HFFc6 (cell line): ENCODE data around the gene NEK8. TPM values are rescaled to one million over a fixed set of nuclear protein-coding genes. Genes with fewer than 3 reads are reported as not detected.

Experiments
- DNase-seq: peaks from one replicate; pipeline ENCODE4 v3.0.0-alpha.2; 2018
- H3K27ac Mint-ChIP-seq: 2 replicates; pipeline ENCODE4 v1.8.0; 2020; ENCODE audit warnings: mild to moderate bottlenecking, mixed read lengths
- H3K27me3 Mint-ChIP-seq: 2 replicates; pipeline ENCODE4 v1.8.0; 2021; ENCODE audit warnings: mild to moderate bottlenecking, moderate library complexity, mixed read lengths; ENCODE audit not compliant: insufficient read depth
- H3K36me3 Mint-ChIP-seq: 2 replicates; pipeline ENCODE4 v1.8.0; 2021; ENCODE audit warnings: low read depth, mixed read lengths
- H3K4me1 Mint-ChIP-seq: 2 replicates; pipeline ENCODE4 v1.8.0; 2020; ENCODE audit warnings: low read depth, mixed read lengths
- H3K4me3 Mint-ChIP-seq: 2 replicates; pipeline ENCODE4 v1.8.0; 2020; ENCODE audit warnings: mild to moderate bottlenecking, moderate library complexity, mixed read lengths
- H3K9me3 Mint-ChIP-seq: 2 replicates; pipeline ENCODE4 v1.8.0; 2020; ENCODE audit warnings: mild to moderate bottlenecking, mixed read lengths
- total RNA-seq, 6 experiments: library from RNA; stranded (reverse); fragmentation: NEBNext Ultra II Directional; extraction: Animal tissue kit (Norgen Biotek cat#: 25700); gene quantifications; 2 replicates in 1 of 6; 3 replicates in 5 of 6; pipeline ENCODE4 v1.2.3, GENCODE V29; 2021
- TF ChIP-seq, protein P1 (sequence below): fragments of 200-600 bp; sonication (generic); IDR thresholded peaks from 2 replicates; pipeline ENCODE4 v1.5.0; 2021; ENCODE audit warnings: antibody characterized with exemption, mild to moderate bottlenecking

NEK8 gene
- total RNA-seq, 6 experiments from 2014 or later, result 1.9 to 3.1 (median 2.5) TPM

GRCh38 chr17:28788100-28788499, 59.5 kb downstream of the NEK8 start:
- TF ChIP-seq, protein P1, sequence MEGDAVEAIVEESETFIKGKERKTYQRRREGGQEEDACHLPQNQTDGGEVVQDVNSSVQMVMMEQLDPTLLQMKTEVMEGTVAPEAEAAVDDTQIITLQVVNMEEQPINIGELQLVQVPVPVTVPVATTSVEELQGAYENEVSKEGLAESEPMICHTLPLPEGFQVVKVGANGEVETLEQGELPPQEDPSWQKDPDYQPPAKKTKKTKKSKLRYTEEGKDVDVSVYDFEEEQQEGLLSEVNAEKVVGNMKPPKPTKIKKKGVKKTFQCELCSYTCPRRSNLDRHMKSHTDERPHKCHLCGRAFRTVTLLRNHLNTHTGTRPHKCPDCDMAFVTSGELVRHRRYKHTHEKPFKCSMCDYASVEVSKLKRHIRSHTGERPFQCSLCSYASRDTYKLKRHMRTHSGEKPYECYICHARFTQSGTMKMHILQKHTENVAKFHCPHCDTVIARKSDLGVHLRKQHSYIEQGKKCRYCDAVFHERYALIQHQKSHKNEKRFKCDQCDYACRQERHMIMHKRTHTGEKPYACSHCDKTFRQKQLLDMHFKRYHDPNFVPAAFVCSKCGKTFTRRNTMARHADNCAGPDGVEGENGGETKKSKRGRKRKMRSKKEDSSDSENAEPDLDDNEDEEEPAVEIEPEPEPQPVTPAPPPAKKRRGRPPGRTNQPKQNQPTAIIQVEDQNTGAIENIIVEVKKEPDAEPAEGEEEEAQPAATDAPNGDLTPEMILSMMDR, result no peak
- no peak overlapping the region for H3K4me3 Mint-ChIP-seq
- no peaks in the 10 kb centered on the region for H3K36me3 Mint-ChIP-seq
- no peaks in the 10 kb centered on the region for H3K9me3 Mint-ChIP-seq
- DNase-seq, result no peak
- no peak overlapping the region for H3K27ac Mint-ChIP-seq
- no peaks in the 10 kb centered on the region; the same call in 1 of the 2 replicates for H3K27me3 Mint-ChIP-seq
- peaks cover 2% of the 10 kb centered on the region; the same call in 1 of the 2 replicates for H3K4me1 Mint-ChIP-seq

Other genes with a start within 250 kb of the NEK8 start
- not detected for gene FOXN1, start 222.4 kb upstream of the NEK8 start, total RNA-seq
- gene UNC119, start 176.2 kb upstream of the NEK8 start, total RNA-seq, result 10 to 100 TPM; 28.3 to 36.9 (median 30.1) TPM
- gene PIGS, start 157.3 kb upstream of the NEK8 start, total RNA-seq, result 10 to 100 TPM; 69.5 to 94.7 (median 78.0) TPM
- gene ALDOC, start 151.9 kb upstream of the NEK8 start, total RNA-seq, result 10 to 100 TPM in 5 of 6 experiments, 1 to 10 TPM in 1; 8.6 to 14.7 (median 10.3) TPM
- gene SPAG5, start 129.8 kb upstream of the NEK8 start, total RNA-seq, result 10 to 100 TPM; 29.2 to 73.3 (median 69.4) TPM
- 1 to 10 TPM; 3.2 to 4.3 (median 3.5) TPM for gene RSKR, start 114.6 kb upstream of the NEK8 start, total RNA-seq
- gene BLTP2, start 83.6 kb upstream of the NEK8 start, total RNA-seq, result 100 to 1,000 TPM; 111 to 158 (median 134) TPM
- gene SDF2, start 66.9 kb upstream of the NEK8 start, total RNA-seq, result 10 to 100 TPM; 65.8 to 96.8 (median 71.5) TPM
- gene SUPT6H, start 66.6 kb upstream of the NEK8 start, total RNA-seq, result 10 to 100 TPM; 72.7 to 79.7 (median 74.0) TPM
- gene PROCA1, start 16.9 kb upstream of the NEK8 start, total RNA-seq, result 1 to 10 TPM in 1 of 6 experiments, under 1 TPM in 5; 0.60 to 1.1 (median 0.70) TPM
- gene RAB34, start 10.9 kb upstream of the NEK8 start, total RNA-seq, result 100 to 1,000 TPM; 161 to 219 (median 192) TPM
- gene RPL23A, start 8.8 kb upstream of the NEK8 start, total RNA-seq, result 1,000 to 10,000 TPM; 1,227 to 1,529 (median 1,391) TPM
- gene TLCD1, start 2.6 kb upstream of the NEK8 start, total RNA-seq, result 10 to 100 TPM in 4 of 6 experiments, 1 to 10 TPM in 2; 8.0 to 14.6 (median 11.3) TPM
- gene TRAF4, start 15.2 kb downstream of the NEK8 start, total RNA-seq, result 10 to 100 TPM; 48.0 to 61.3 (median 53.8) TPM
- gene FAM222B, start 114.0 kb downstream of the NEK8 start, total RNA-seq, result 10 to 100 TPM; 14.5 to 17.2 (median 16.6) TPM
- 10 to 100 TPM; 43.3 to 55.1 (median 46.1) TPM for gene ERAL1, start 126.2 kb downstream of the NEK8 start, total RNA-seq
- gene FLOT2, start 168.9 kb downstream of the NEK8 start, total RNA-seq, result 10 to 100 TPM; 46.7 to 85.7 (median 77.9) TPM
- 1 to 10 TPM; 1.5 to 3.0 (median 2.2) TPM for gene DHRS13, start 174.3 kb downstream of the NEK8 start, total RNA-seq
- gene PHF12, start 222.7 kb downstream of the NEK8 start, total RNA-seq, result 10 to 100 TPM; 26.4 to 33.6 (median 29.8) TPM